ENCODE data around the gene ABHD14A. TPM values are rescaled to one million over a fixed set of nuclear protein-coding genes. Genes with fewer than 3 reads are reported as not detected.
A peak's percentile ranks its signal among the peaks of the same experiment; 100 is the strongest.

ABHD14A gene
- total and polyA plus RNA-seq, 2 of the 4 experiments (the other 2 are of a cell fraction): 3.4 to 10.0 TPM

DNA sequence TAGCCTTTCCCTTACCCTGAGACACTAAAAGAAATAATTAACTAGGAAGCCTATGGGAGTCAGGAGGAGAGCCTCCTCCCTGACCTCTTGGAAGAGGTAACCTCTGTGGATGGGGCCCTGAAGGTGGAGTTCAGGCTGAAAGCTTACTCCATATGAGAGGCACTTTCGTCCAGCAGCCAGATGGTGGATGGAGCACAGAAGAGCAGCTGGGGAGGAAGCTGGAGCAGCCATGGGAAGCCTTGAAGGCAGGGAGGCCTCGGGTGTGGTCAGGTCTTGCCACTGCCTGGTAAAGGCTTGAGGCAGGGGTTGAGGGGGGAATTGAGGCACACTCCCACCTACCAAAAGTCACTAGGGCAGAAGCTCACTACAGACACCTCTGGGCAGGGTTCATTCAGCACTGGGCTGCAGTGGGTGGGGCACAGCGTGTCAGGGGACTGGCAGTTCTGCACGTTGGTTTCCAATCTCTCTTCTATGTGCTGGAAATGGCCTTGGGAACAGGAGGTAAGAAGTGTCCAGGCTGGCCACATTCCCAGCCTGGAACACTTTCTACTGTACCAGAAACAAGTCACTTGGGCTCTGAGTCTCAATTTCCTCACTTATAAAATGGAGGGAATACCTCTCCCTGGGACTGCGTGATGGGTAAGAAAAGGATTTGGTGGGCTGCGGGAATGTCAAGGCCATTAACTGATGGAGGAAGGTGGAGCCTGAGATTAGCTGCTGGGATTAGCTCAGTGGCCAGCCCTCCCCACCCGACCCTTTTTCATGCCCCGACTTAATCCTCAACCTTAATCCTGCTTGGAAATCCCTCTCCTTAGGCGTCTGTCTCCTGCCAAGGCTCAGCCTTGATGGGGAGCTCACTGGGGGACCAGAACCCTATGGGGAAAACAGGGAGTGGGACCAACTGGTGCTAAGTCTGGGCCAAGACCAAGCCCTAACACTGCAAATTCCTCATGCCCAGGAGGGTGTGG, 13.0 kb upstream of the ABHD14A start (continued):
- no peak for TF ChIP-seq MAZ (IDR thresholded peaks at IDR 0.05; ENCODE audit: borderline replicate concordance, low read depth, low read length)

DNA sequence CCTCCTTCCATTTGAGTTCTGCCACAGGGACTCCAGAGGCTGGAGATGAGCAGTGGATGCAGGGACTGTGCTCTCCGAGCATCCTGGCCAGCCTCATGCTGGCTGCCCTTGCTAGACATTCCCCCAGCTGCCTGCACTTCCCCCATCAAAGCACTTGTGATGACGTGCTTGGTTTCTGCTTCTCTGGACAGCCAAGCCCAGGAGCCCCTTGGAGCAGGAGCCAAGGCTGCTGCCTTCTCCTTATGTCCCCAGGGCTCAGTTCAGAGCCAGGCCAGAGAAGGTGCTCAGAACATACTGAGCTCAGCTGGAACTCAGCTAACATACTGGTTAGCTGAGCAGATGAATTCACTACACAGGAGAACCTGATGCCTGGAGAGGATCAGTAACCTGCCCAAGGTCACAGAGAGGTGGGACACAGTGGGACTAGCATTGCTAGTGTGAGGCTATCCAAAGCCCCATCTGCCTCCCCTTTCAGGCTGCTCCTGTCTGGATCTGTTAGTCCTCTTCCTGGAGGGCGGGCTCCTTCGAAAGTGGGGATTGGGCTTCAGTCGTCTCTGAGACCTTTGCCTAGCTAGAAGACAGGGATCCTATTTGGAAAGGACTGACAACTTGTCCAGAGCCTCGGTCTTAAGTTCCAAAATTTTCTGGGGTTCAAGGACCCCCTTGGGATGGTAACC, 11.9 kb upstream of the ABHD14A start:
- H2BK5ac ChIP-seq (ENCODE audit: low read depth, low read length, poor library complexity, severe bottlenecking): no peak overlapping the region
- H3K36me3 ChIP-seq (ENCODE audit: control insufficient read depth, insufficient read depth, low read length): peaks cover 24% of the 10 kb centered on the region
- peaks cover 13% of the 10 kb centered on the region for H3K9me1 ChIP-seq (ENCODE audit: insufficient read depth, low read length)
- no peak overlapping the region for H3K4me3 ChIP-seq (ENCODE audit: insufficient read depth, low read depth, low read length)
- ChIA-PET POLR2A (ENCODE audit: unreplicated experiment) (no interaction called here), CTCF (no interaction called here)
- dilution Hi-C loops (cut with HindIII; ENCODE audit: low sequenced_read_pairs, unreplicated experiment): no loop called here
- H2AFZ ChIP-seq (replicated peaks; ENCODE audit: low read length, poor library complexity): no peak overlapping the region
- H3K9me3 ChIP-seq (ENCODE audit: control insufficient read depth, insufficient read depth, low read length): no peaks in the 10 kb centered on the region
- H3K4me1 ChIP-seq (ENCODE audit: control insufficient read depth, insufficient read depth, low read length): peaks cover 23% of the 10 kb centered on the region
- WGBS, 2 experiments (ENCODE audit: extremely low coverage in 2 of 2, insufficient read length in 1 of 2): no CpG with 5 or more reads among the region's 6 CpGs
- no peak overlapping the region for H3K27ac ChIP-seq (ENCODE audit: insufficient read depth, low read length)
- H3K56ac ChIP-seq (ENCODE audit: extremely low read depth, insufficient read depth, low read length): no peak overlapping the region
- no peak overlapping the region for H3K4me2 ChIP-seq (ENCODE audit: low read depth, low read length)
- no peak overlapping the region for H4K5ac ChIP-seq (ENCODE audit: low read depth, low read length)
- no peak overlapping the region for H4K91ac ChIP-seq (ENCODE audit: insufficient read depth, low read depth, low read length)
- in situ Hi-C loops (cut with MboI; ENCODE audit: low sequenced_read_pairs): loop anchor here (25.0 kb wide), 1 partner anchor 1626 kb away; the partner anchor contains the start of genes RASSF1, TUSC2 and ZMYND10
- no peak overlapping the region for H2BK20ac ChIP-seq (ENCODE audit: low read depth, low read length)
- no peaks in the 10 kb centered on the region for H3K27me3 ChIP-seq (ENCODE audit: control insufficient read depth, insufficient read depth, low read length)
- TF ChIP-seq CTCF (conservative IDR thresholded peaks at IDR 0.05; ENCODE audit: low read depth, low read length) (no peak), MXI1 (IDR thresholded peaks at IDR 0.05; ENCODE audit: borderline replicate concordance, low read depth, low read length) (no peak), RCOR1 (IDR thresholded peaks at IDR 0.05; ENCODE audit: insufficient replicate concordance, low read length) (no peak), CEBPB (IDR thresholded peaks at IDR 0.05; ENCODE audit: low read depth, low read length) (no peak)
- no peak overlapping the region for H2BK15ac ChIP-seq (ENCODE audit: low read depth, low read length)
- no peak overlapping the region for H2AK5ac ChIP-seq (ENCODE audit: low read depth, low read length)
- H3K23ac ChIP-seq (ENCODE audit: low read depth, low read length): no peak overlapping the region
- intact Hi-C loops (cut with micrococcal nuclease): no loop called here
- BruUV-seq (replicated peaks): no TSS peak
- peaks cover 16% of the 10 kb centered on the region for H4K20me1 ChIP-seq (ENCODE audit: insufficient read depth, low read length)
- no peak overlapping the region for H4K8ac ChIP-seq (ENCODE audit: low read depth in 2 of 2, low read length in 2 of 2)
- DNase-seq (peak; percentile 31), ATAC-seq (ENCODE audit: low read depth) (no peak)
- no peak overlapping the region for H3K18ac ChIP-seq (ENCODE audit: low read depth, low read length)
- no peak overlapping the region for H3K4ac ChIP-seq (ENCODE audit: low read depth, low read length)
- H3K79me1 ChIP-seq (ENCODE audit: low read depth in 1 of 2, low read length in 2 of 2): peaks cover 31 to 57% of the 10 kb centered on the region in 2 experiments
- H3K14ac ChIP-seq (replicated peaks; ENCODE audit: low read depth, low read length): no peak overlapping the region
- H2BK120ac ChIP-seq (ENCODE audit: low read depth, low read length): no peak overlapping the region
- no peak overlapping the region for H2AK9ac ChIP-seq (replicated peaks; ENCODE audit: low read depth, low read length, poor library complexity)
- no peak overlapping the region for H3K9ac ChIP-seq (ENCODE audit: low read depth, low read length)
